Smooth muscle cell (in vitro differentiated cells): ENCODE results near the gene PTGS2. TPM values are rescaled to one million over a fixed set of nuclear protein-coding genes. Genes with fewer than 3 reads are reported as not detected.

ENCODE experiments used
- DNase-seq: peaks from one replicate; lab custom pipeline; 2025; ENCODE audit not compliant: unreplicated experiment; lab: John Stamatoyannopoulos, UW
- H2AFZ ChIP-seq: fragments of 200-600 bp; sonication (generic); 2 replicates; pipeline ENCODE4 v1.6.0; 2016; ENCODE audit warnings: antibody characterized with exemption, low read depth, mild to moderate bottlenecking
- H3F3A ChIP-seq: fragments of 200-600 bp; sonication (generic); 2 replicates; pipeline ENCODE4 v1.6.0; 2017; ENCODE audit warnings: antibody characterized with exemption, low read depth
- H3K27ac ChIP-seq: fragments of 200-600 bp; sonication (generic); 2 replicates; pipeline ENCODE4 v1.5.1; 2016; ENCODE audit warnings: low read depth, mild to moderate bottlenecking
- H3K27me3 ChIP-seq: fragments of 200-600 bp; sonication (generic); 2 replicates; pipeline ENCODE4 v1.6.1; 2016; ENCODE audit warnings: low read depth, mild to moderate bottlenecking
- H3K36me3 ChIP-seq: fragments of 200-600 bp; sonication (generic); 2 replicates; pipeline ENCODE4 v1.5.1; 2016; ENCODE audit warnings: low read depth
- H3K4me1 ChIP-seq: fragments of 200-600 bp; sonication (generic); 2 replicates; pipeline ENCODE4 v1.5.1; 2016; ENCODE audit warnings: low read depth
- H3K4me2 ChIP-seq: fragments of 200-600 bp; sonication (generic); 2 replicates; pipeline ENCODE4 v1.6.0; 2016; ENCODE audit warnings: mild to moderate bottlenecking
- H3K4me3 ChIP-seq: fragments of 200-600 bp; sonication (generic); 2 replicates; pipeline ENCODE4 v1.5.1; 2016; ENCODE audit warnings: mild to moderate bottlenecking
- H3K79me2 ChIP-seq: fragments of 200-600 bp; sonication (generic); 2 replicates; pipeline ENCODE4 v1.6.0; 2016; ENCODE audit warnings: low read depth, mild to moderate bottlenecking
- H3K9ac ChIP-seq: fragments of 200-600 bp; sonication (generic); 2 replicates; pipeline ENCODE4 v1.6.0; 2016; ENCODE audit warnings: low read depth
- H3K9me3 ChIP-seq: fragments of 200-600 bp; sonication (generic); replicated peaks from 2 replicates; pipeline ENCODE4 v1.5.1; 2016; ENCODE audit warnings: low read depth
- H4K20me1 ChIP-seq: fragments of 200-600 bp; sonication (generic); 2 replicates; pipeline ENCODE4 v1.6.0; 2016; ENCODE audit warnings: low read depth
- CTCF ChIP-seq: fragments of 200-600 bp; sonication (generic); IDR thresholded peaks from 2 replicates; pipeline ENCODE4 v1.5.1; 2017; ENCODE audit warnings: borderline replicate concordance, mild to moderate bottlenecking, antibody characterized with exemption; ENCODE audit not compliant: insufficient read depth, poor library complexity, severe bottlenecking
- WGBS: methylation state at CpG from one replicate; pipeline ENCODE4 v1.1.7; 2016; ENCODE audit warnings: low lambda C conversion rate; 5-methylcytosine and 5-hydroxymethylcytosine counted together
- polyA plus RNA-seq: library from polyadenylated mRNA; unstranded; fragments of >200 nt; fragmentation: Nextera tagmentation; extraction: Ambion mirVana; gene quantifications from 2 replicates; pipeline ENCODE4 v1.2.1, GENCODE V29; 2016
- total RNA-seq: library from RNA; depleted of rRNA; stranded (reverse); fragments of >200 nt; gene quantifications from 2 replicates; pipeline ENCODE4 v1.2.3, GENCODE V29; 2014

PTGS2 gene
- total and polyA plus RNA-seq, 2 experiments from 2014 or later, result 37.2 to 148 TPM

- 80% methylated on average over 5 of the region's 5 CpGs for WGBS
- H3K36me3 ChIP-seq, result no peaks in the 10 kb centered on the region
- no peak overlapping the region for H3K9ac ChIP-seq
- H3K4me2 ChIP-seq, result no peak overlapping the region
- H3K27me3 ChIP-seq, result no peaks in the 10 kb centered on the region
- H3F3A ChIP-seq, result no peaks in the 10 kb centered on the region
- no peaks in the 10 kb centered on the region for H3K4me1 ChIP-seq
- no peaks in the 10 kb centered on the region for H3K9me3 ChIP-seq
- H3K4me3 ChIP-seq, result no peak overlapping the region
- TF ChIP-seq CTCF, result no peak
- H2AFZ ChIP-seq, result no peak overlapping the region
- H4K20me1 ChIP-seq, result no peaks in the 10 kb centered on the region
- DNase-seq, result no peak
- no peak overlapping the region for H3K27ac ChIP-seq
- no peaks in the 10 kb centered on the region for H3K79me2 ChIP-seq
Observed at GRCh38 chr1:186715887-186716809, 35.9 kb upstream of the PTGS2 start.

- H3K27me3 ChIP-seq, result no peaks in the 10 kb centered on the region
- H3K79me2 ChIP-seq, result no peaks in the 10 kb centered on the region
- no peaks in the 10 kb centered on the region for H4K20me1 ChIP-seq
- no peak for DNase-seq
- H3K27ac ChIP-seq, result no peak overlapping the region
- H3F3A ChIP-seq, result no peaks in the 10 kb centered on the region
- no peak overlapping the region for H3K4me3 ChIP-seq
- no peak overlapping the region for H3K9ac ChIP-seq
- no peak overlapping the region for H2AFZ ChIP-seq
- TF ChIP-seq CTCF, result no peak
- H3K9me3 ChIP-seq, result no peaks in the 10 kb centered on the region
- 90% methylated on average over 2 of the region's 2 CpGs for WGBS
- no peaks in the 10 kb centered on the region for H3K4me1 ChIP-seq
- no peaks in the 10 kb centered on the region for H3K36me3 ChIP-seq
- H3K4me2 ChIP-seq, result no peak overlapping the region
Observed at GRCh38 chr1:186710696-186711095, 30.5 kb upstream of the PTGS2 start.

- no peak for TF ChIP-seq CTCF
- Histone ChIP-seq H3K4me3 (no peak overlapping the region), H3K4me1 (no peaks in the 10 kb centered on the region), H2AFZ (no peak overlapping the region), H4K20me1 (no peaks in the 10 kb centered on the region), H3K9ac (no peak overlapping the region), H3K9me3 (no peaks in the 10 kb centered on the region), H3K27ac (peak overlapping the region; percentile 57), H3K4me2 (no peak overlapping the region), H3K36me3 (no peaks in the 10 kb centered on the region), H3K27me3 (no peaks in the 10 kb centered on the region), H3K79me2 (no peaks in the 10 kb centered on the region), H3F3A (no peaks in the 10 kb centered on the region)
- WGBS, result 61% methylated on average over 2 of the region's 2 CpGs
- DNase-seq, result no peak
Observed at GRCh38 chr1:186708694-186709097, 28.5 kb upstream of the PTGS2 start.
